ENCODE results near the gene SETD1A. TPM values are rescaled to one million over a fixed set of nuclear protein-coding genes. Genes with fewer than 3 reads are reported as not detected.

SETD1A gene
- total and polyA plus RNA-seq, 8 donors: 4.4 to 22.2 (median 8.7) TPM

GRCh38 chr16:30977502-30977901 lies 19.9 kb downstream of the SETD1A start:
- TF ChIP-seq CTCF (IDR thresholded peaks at IDR 0.05) (no peak), POLR2AphosphoS5 (IDR thresholded peaks at IDR 0.05) (no peak), POLR2A (IDR thresholded peaks at IDR 0.05) (no peak), EP300 (IDR thresholded peaks at IDR 0.05) (no peak)
- 66 to 87% (median 86%) methylated on average over 7 to 17 of the region's 17 CpGs for WGBS, 5 donors
- H3K4me1 ChIP-seq: no peaks in the 10 kb centered on the region
- no peak for DNase-seq
- intact Hi-C loops (cut with DNase I; ENCODE audit: low total_unique reads): no loop called here
- no peaks in the 10 kb centered on the region for H3K27me3 ChIP-seq
- no peak overlapping the region for H3K27ac ChIP-seq
- H3K36me3 ChIP-seq: peaks cover 74 to 100% (median 100%) of the 10 kb centered on the region in 4 donors
- H3K4me3 ChIP-seq: no peak overlapping the region
- no peaks in the 10 kb centered on the region for H3K9me3 ChIP-seq

- intact Hi-C loops (cut with DNase I; ENCODE audit: low total_unique reads): loop anchor here (5.0 kb wide), 1 partner anchor 463 kb away; the partner anchor contains the start of gene ZNF843
- no peaks in the 10 kb centered on the region for H3K27me3 ChIP-seq
- TF ChIP-seq EP300 (IDR thresholded peaks at IDR 0.05) (no peak), CTCF (IDR thresholded peaks at IDR 0.05) (no peak), POLR2A (IDR thresholded peaks at IDR 0.05) (no peak), POLR2AphosphoS5 (IDR thresholded peaks at IDR 0.05) (no peak)
- 93 to 95% (median 94%) methylated on average over 36 to 62 of the region's 62 CpGs for WGBS, 5 donors
- no peak overlapping the region for H3K27ac ChIP-seq
- H3K4me3 ChIP-seq: no peak overlapping the region
- H3K9me3 ChIP-seq: no peaks in the 10 kb centered on the region
- peaks cover 64 to 100% (median 100%) of the 10 kb centered on the region in 4 donors for H3K36me3 ChIP-seq
- H3K4me1 ChIP-seq: no peaks in the 10 kb centered on the region
- DNase-seq: no peak
Measured at GRCh38 chr16:30979170-30980022, 21.8 kb downstream of the SETD1A start.

- no peak overlapping the region for H3K4me3 ChIP-seq
- peaks cover under 1 to 5% (median 3%) of the 10 kb centered on the region in 4 donors for H3K4me1 ChIP-seq
- 89 to 95% (median 91%) methylated on average over 11 to 15 of the region's 15 CpGs for WGBS, 5 donors
- peaks cover 59 to 99% (median 98%) of the 10 kb centered on the region in 4 donors for H3K36me3 ChIP-seq
- no peaks in the 10 kb centered on the region for H3K9me3 ChIP-seq
- no peaks in the 10 kb centered on the region for H3K27me3 ChIP-seq
- no peak overlapping the region for H3K27ac ChIP-seq
- TF ChIP-seq CTCF (IDR thresholded peaks at IDR 0.05) (no peak), POLR2AphosphoS5 (IDR thresholded peaks at IDR 0.05) (no peak), POLR2A (IDR thresholded peaks at IDR 0.05) (no peak), EP300 (IDR thresholded peaks at IDR 0.05) (no peak)
- DNase-seq: no peak
- intact Hi-C loops (cut with DNase I; ENCODE audit: low total_unique reads): loop anchor here (5.0 kb wide), 1 partner anchor 462 kb away; the partner anchor contains the start of gene ZNF843
Measured at GRCh38 chr16:30980023-30980371, 22.4 kb downstream of the SETD1A start.

GRCh38 chr16:30980434-30980833 lies 22.9 kb downstream of the SETD1A start:
- H3K36me3 ChIP-seq: peaks cover 58 to 95% (median 94%) of the 10 kb centered on the region in 4 donors
- peaks cover 5 to 10% (median 8%) of the 10 kb centered on the region in 4 donors for H3K4me1 ChIP-seq
- H3K4me3 ChIP-seq: no peak overlapping the region
- H3K9me3 ChIP-seq: no peaks in the 10 kb centered on the region
- no peak overlapping the region for H3K27ac ChIP-seq
- WGBS, 5 donors: 76 to 86% (median 83%) methylated on average over 21 to 29 of the region's 29 CpGs
- no peaks in the 10 kb centered on the region for H3K27me3 ChIP-seq
- no peak for DNase-seq
- TF ChIP-seq POLR2A (IDR thresholded peaks at IDR 0.05) (no peak), EP300 (IDR thresholded peaks at IDR 0.05) (no peak), CTCF (IDR thresholded peaks at IDR 0.05) (no peak), POLR2AphosphoS5 (IDR thresholded peaks at IDR 0.05) (no peak)
- intact Hi-C loops (cut with DNase I; ENCODE audit: low total_unique reads): loop anchor here (5.0 kb wide), 1 partner anchor 462 kb away; the partner anchor contains the start of gene ZNF843
